Limb (tissue), 2 donors: ENCODE data around the gene SSB.
"Not testable (repeated sequence)": the region's sequence is repeated elsewhere in the genome, so short reads cannot be mapped to it uniquely, and the experiment has no call there.

ENCODE experiments used
- DNase-seq, 2 donors: peaks; one replicate each; pipeline ENCODE4 v3.0.0-alpha.2; 2016; ENCODE audit errors: extremely low spot score in 2 of 2

SSB gene

DNA sequence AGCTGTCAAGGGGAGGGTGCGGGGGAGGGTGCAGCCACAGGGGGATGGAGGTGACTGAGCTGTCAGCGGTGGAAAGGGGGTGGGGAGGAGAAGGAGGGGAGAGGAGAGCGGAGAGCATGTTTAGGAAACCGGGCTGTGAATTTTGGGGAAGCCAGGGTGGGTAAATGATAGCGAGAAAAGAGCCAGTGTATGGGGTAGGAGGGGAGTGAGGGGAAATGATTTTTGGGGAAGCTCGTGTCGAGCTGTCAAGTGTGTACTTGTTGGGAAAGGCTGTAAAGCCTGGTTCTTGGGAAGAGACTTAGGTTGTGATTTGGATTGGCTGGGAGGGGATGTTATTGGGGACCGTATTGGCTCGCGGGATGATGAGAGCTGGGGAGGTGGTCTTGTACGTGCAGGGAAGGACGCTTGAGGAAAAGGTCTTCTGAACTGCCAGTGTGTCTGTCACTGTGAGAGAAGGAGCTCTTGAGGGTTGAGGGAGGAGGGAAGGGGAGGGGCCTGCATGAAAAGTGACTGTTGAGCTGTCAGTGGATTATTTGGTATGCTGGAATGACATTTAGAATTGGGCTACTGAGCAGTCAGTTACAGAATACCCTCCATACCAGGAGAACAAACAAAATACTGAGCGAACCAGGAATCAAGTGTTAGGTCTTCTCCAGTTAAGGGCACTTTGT is 29.6 kb downstream of the SSB start:
- DNase-seq = peak; percentile 30 to 51

DNA sequence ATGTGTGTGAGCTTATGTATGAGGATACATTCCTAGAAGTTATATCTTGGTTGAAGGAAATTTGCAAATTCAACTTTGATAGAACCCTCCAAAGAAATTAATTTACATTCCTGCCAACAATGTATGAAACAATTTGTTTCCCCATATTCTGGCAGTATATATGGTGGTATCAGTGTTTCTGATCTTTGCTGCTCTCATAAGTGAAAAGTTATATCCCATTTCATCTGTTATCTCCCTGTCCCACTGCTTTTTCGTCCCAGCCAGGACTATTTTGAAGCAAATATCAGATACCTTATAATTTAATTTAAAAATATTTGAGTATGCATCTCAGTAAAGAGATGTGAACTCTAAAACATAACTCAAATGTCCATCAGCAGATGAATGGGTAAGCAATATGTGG is 35.7 kb downstream of the SSB start:
- DNase-seq = no peak

DNA sequence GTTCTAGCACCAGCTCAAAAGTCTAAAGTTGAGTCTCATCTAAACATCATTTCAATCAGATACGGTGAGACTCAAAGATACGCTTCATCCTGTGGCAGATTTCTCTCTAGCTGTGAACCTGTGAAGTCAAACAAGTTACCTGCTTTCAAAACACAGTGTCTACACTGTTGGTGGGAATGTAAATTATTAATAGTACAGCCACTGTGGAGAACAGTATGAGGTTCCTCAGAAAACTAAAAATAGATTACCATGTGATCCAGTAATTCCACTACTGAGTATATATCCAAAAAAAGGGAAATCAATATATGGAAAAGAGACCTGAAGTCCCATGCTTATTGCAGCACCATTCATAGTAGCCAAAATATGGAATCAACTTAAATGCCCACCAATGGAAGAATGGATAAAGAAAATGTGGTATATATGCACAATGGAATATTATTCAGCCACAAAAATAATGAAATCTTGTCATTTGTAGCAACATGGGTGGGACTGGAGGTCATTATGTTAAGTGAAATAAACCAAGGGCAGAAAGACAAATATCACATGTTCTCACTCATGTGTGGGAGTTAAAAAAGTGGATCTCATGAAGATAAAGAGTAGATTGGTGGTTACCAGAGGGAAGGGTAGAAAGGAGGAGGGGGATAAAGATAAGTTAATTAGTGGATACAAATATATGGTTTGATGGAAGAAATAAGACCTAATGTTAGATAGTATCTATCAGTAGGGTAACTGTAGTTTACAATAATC is 40.2 kb downstream of the SSB start:
- DNase-seq = no peak

DNA sequence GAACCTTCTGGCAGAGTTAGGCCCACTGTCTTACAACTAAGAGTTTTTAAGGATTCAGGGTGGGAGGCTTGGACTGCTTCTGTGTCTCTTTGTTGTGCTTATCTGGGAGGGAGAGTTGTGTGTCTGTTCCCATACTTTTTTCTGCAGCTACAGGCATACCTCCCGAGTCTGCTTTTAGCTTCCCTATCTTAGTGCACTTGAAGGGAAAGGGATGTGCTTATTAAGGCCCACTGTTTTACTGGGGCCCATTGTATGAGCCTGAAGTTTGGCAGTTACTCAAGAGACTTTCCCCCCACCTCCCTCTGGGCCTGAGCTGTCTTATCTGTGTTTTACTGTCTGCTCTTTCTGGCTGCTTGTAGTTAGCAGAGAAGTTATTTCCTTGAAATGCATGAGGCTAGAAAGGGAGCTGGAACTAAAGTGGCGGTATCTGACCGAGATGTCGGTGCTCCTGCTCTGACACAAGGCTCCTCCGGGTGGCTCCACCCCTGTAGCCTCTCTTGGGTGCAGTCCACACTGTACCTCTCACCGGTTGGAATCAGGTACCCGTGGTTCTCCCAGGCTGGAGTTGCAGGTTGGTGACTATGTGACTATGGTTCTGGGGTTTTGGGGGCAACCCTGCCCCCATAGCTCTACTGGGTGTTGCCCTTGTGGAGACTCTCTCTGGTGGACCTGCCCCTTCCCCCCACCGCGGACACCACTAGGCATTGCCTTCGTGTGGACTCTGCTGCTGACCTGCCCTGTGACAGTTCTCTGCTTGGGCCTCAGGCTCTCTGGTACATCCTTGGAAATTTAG is 41.5 kb downstream of the SSB start:
- DNase-seq = no peak

DNA sequence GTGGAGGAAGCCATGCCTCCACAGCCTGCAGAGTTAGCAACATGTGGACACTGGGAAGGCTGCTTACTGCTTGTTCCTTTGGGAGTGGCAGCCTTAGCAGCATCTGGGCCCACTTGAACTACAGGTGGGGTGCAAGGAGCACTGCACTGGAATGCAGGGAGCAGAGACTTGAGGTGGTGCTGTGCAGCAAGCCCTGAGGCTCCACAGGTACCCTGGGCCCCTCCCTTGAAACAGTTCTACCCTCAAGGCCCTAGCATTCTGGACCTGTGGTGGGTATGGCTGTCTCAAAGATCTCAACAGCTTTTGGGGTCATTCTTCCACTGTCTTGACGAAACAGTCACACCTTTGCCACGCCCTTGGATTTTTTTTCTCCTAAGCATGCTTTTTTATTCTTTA is 42.1 kb downstream of the SSB start:
- DNase-seq = no peak

DNA sequence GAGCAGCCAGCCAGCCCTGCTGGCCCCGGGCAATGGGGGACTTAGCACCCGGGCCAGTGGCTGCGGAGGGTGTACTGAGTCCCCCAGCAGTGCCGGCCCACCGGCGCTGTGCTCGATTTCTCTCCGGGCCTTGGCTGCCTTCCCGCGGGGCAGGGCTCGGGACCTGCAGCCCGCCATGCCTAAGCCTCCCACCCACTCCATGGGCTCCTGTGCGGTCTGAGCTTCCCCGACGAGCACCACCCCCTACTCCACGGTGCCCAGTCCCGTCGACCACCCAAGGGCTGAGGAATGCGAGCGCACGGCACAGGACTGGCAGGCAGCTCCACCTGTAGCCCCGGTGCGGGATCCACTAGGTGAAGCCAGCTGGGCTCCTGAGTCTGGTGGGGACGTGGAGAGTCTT is 43.0 kb downstream of the SSB start:
- not testable (repeated sequence) for DNase-seq

DNA sequence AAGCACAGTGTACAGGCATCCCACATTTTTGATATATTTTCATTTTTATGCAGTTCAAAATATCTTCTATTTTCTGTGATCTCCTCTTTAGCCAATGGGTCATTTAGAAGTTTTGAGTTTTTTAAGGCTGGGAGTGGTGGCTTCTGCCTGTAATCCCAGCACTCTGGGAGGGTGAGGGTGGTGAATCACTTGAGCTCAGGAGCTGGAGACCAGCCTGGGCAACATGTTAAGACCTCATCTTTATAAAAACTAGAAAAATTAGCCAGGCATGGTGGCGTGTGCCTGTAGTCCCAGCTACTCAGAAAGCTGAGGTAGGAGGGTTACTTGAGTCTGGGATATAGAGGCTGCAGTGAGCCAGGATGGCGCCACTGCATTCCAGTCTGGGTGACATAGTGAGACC is 46.3 kb downstream of the SSB start:
- DNase-seq = no peak

DNA sequence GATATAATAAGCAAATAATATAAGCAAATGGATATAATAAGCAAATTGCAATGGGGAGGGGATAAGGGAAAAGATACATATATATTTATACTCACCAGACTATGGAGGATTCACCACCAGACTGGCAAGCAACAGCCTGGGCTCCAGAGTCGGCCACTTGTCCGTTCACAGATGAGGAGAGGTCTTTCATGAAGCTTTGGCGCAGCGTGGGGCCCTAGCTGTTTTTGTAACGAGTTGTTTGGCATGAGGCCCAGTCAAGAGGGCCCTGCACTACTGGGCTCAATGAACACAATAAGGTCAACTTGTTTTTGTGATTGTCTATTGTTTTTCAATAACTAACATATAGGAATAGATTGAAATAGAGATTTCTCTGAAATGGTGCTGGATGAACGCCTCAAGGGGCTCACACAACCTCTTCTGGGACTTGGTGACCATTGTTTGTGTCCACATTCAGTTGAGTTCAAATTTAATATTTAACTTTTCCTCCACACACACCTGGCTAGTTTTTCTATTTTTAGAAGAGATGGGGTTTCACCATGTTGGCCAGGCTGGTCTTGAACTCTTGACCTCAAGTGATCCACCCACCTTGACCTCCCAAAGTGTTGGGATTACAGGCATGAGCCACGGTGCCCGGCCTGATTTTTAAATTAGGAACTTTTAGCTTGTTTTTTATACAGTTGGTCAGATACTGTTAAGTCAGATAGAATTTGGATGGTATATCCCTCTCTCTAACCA is 50.5 kb downstream of the SSB start:
- not testable (repeated sequence) for DNase-seq

DNA sequence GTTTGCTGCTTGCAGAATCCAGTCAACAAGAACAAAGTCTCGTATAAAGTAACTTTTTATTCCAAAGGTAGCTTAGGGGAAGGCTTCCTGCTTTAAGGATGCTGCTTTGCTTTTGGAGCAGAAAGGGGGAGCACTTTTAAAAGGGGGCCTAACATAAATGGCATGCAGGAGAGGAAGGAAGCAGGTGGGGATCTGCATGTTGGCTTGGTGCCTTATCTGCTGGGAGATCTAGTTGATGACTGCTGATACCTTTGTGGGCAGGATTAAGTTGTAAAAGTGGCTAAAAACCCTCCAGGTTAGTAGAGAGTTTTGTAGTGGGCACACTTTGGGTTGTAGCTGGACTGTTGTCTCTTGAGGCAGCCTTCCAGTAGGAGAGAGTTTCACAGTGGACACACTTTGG is 51.0 kb downstream of the SSB start:
- DNase-seq = no peak

DNA sequence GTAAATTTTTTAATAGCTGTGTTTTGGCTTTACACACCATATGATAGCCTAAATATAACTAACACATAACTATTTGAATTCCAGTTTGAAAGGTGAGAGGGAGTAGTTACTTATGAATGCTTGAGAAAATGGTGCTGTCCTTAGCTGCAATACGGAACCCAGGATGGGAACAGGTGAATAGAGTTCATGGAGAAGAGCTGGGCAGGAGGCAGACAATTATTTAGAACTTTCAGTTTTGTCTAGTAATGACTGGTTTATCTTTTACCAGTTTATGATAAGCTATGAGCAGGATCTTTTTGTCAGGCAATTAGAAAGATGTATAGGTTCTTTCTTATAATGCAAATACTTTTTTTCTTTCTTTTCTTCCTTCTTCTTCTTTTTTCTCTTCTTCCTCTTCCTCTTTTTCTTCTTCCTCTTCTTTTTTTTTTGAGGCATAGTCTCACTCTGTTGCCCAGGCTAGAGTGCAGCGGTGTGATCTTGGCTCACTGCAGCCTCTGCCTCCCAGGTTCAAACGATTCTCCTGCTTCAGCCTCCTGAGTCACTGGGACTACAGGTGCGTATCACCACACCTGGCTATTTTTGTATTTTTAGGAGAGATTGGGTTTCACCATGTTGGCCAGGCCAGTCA is 54.5 kb downstream of the SSB start:
- DNase-seq = no peak

DNA sequence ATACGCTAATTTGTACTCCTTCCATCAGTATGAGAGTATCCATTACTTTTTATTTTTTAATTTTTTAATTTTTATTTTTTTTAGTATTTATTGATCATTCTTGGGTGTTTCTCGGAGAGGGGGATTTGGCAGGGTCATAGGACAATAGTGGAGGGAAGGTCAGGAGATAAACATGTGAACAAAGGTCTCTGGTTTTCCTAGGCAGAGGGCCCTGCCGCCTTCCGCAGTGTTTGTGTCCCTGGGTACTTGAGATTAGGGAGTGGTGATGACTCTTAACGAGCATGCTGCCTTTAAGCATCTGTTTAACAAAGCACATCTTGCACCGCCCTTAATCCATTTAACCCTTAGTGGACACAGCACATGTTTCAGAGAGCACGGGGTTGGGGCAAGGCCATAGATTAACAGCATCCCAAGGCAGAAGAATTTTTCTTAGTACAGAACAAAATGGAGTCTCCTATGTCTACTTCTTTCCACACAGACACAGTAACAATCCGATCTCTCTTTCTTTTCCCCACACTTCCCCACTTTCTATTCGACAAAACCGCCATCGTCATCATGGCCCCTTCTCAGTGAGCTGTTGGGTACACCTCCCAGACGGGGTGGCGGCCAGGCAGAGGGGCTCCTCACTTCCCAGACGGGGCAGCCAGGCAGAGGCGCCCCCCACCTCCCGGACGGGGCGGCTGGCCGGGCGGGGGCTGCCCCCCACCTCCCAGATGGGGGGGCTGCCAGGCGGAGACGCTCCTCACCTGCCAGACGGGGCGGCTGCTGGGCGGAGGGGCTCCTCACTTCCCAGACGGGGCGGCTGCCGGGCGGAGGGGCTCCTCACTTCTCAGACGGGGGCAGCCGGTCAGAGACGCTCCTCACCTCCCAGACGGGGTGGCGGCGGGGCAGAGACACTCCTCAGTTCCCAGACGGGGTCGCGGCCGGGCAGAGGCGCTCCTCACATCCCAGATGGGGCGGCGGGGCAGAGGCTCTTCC is 56.9 kb downstream of the SSB start:
- not testable (repeated sequence) for DNase-seq

DNA sequence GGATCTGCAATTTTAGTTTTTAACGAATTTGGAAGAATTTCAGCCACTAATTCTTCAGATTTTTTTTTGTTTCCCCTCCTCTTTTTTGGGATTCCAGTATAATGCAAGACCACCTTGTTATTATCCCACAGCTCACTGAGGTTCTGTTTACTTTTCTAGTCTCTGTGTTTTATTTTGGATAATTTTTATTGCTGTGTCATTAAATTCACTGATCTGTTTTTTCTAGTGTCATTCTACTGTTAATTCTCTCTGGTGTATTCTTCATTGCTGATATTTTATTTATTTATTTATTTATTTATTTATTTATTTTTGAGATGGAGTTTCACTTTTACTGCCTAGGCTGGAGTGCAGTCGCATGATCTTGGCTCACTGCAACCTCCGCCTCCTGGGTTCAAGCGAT is 60.8 kb downstream of the SSB start:
- DNase-seq = no peak

DNA sequence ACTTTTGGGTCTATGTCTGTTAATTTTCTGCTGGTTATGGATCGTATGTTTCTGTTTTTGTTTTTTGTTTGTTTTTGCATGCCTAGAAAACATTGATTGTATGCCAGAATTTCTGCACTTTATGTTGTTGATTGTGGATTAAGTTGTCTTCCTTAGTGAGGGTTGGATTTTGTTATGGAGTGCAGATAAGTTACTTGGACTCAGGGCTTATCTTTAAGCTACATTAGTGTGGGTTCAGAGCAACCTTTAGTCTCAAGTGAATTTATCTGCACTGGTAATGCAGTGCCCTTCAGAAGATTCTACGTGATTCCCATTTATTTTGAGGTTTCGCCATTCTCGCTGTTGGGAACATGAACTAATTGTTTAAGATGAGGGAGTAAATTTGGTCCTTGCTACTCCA is 61.5 kb downstream of the SSB start:
- no peak for DNase-seq
